Testis (tissue), 2 donors: ENCODE data around the gene UNC80.

Experiments
- CTCF ChIP-seq, 3 experiments: fragments of 450-650 bp in 2 of 3; fragments of 200-600 bp in 1 of 3; sonication (generic) in 1 of 3; IDR thresholded peaks; one replicate each; pipeline ENCODE4 v1.5.1; 2016 to 2019; ENCODE audit warnings: antibody characterized with exemption in 3 of 3, mild to moderate bottlenecking in 2 of 3, moderate library complexity in 1 of 3
- POLR2A ChIP-seq: fragments of 450-650 bp; IDR thresholded peaks from one replicate; pipeline ENCODE4 v1.6.1; 2017; ENCODE audit warnings: antibody characterized with exemption, mild to moderate bottlenecking, moderate library complexity

DNA sequence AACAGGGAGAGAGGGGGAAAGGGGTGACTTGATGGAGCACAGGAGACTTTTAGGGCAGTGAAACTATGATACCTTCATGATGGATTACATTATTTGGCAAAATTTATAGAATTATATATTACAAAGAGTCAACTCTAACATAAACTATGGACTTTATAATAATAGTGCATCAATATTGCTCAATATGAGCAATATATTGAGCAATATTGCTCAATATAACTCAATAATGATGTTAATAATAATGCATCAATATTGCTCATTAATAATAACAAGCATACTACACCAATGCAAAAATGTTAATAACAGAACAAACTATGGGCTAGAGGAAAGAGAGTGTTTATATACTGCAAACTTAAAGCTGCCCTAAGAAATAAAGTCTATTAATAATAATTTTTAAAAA is 3.1 kb upstream of the UNC80 start:
- TF ChIP-seq CTCF (IDR thresholded peaks at IDR 0.05), result no peak
- no peak for TF ChIP-seq POLR2A
